K562 (cell line): ENCODE results near the gene KIAA2012. TPM values are rescaled to one million over a fixed set of nuclear protein-coding genes. Genes with fewer than 3 reads are reported as not detected.

Experiments used
- ATAC-seq: fragments of 200-7000 bp; cut with Tn5 transposase; 3 replicates; pipeline ENCODE4 v1.9.1; 2020; ENCODE audit warnings: moderate library complexity
- BruUV-seq: library from RNA; stranded (reverse); fragments of 400-500 nt; replicated peaks from 2 replicates; lab custom pipeline; 2021; lab: Mats Ljungman, UMichigan
- CTCF ChIA-PET: fragments of 300-600 bp; formaldehyde crosslinking; extraction: SDS; loops from one replicate; lab custom pipeline; 2021; ENCODE audit warnings: low intra/inter-chr PET ratio; lab: Yijun Ruan, JAX
- POLR2A ChIA-PET: fragments of 300-600, 350-650 bp; sonication (Branson Sonifier 250); formaldehyde crosslinking; extraction: SDS; loops from one replicate; lab custom pipeline; 2021; ENCODE audit warnings: antibody characterized with exemption, inconsistent platforms; lab: Yijun Ruan, JAX
- DNase-seq, 4 experiments: peaks; one replicate each; pipeline versions ENCODE4 v3.0.0 to v3.0.0-alpha.2; 2011 to 2018; ENCODE audit warnings: low spot score in 3 of 4, mixed read lengths in 3 of 4; ENCODE audit errors: extremely low read depth in 1 of 4
- FAIRE-seq: peaks from 2 replicates; lab custom pipeline; 2011; peaks lifted over from hg19 to GRCh38; lab: Jason Lieb, UNC
- H2AFZ ChIP-seq: 2 replicates; pipeline ENCODE4 v1.6.0; 2011; ENCODE audit warnings: low read depth, low read length, control low read depth, inconsistent platforms
- H3K27ac ChIP-seq: fragments of 200-600 bp; 3 replicates; pipeline ENCODE4 v1.8.0; 2011; ENCODE audit warnings: low read depth, mild to moderate bottlenecking, control low read depth, inconsistent platforms, low read length, moderate library complexity, mixed read lengths; ENCODE audit errors: extremely low read depth
- H3K27me3 ChIP-seq, 2 experiments: fragments of 300-600 bp in 1 of 2; 2 replicates in 1 of 2; 3 replicates in 1 of 2; pipeline versions ENCODE4 v1.6.0 to v1.8.0; 2011; ENCODE audit warnings: inconsistent platforms in 2 of 2, low read length in 2 of 2, mild to moderate bottlenecking in 1 of 2, mixed read lengths in 1 of 2, moderate library complexity in 1 of 2; ENCODE audit not compliant: control insufficient read depth in 2 of 2, insufficient read depth in 2 of 2
- H3K36me3 ChIP-seq: fragments of 300-600 bp; 3 replicates; pipeline ENCODE4 v1.8.0; 2011; ENCODE audit warnings: mild to moderate bottlenecking, low read length, inconsistent platforms; ENCODE audit not compliant: control insufficient read depth, insufficient read depth
- H3K4me1 ChIP-seq, 2 experiments: fragments of 200-600 bp in 1 of 2; replicated peaks in 1 of 2; 2 replicates in 1 of 2; 3 replicates in 1 of 2; pipeline versions ENCODE4 v1.5.1 to v1.8.0; 2011; ENCODE audit warnings: inconsistent platforms in 2 of 2, low read length in 2 of 2, mild to moderate bottlenecking in 1 of 2, mixed read lengths in 1 of 2, moderate library complexity in 1 of 2; ENCODE audit not compliant: control insufficient read depth in 2 of 2, insufficient read depth in 2 of 2
- H3K4me2 ChIP-seq: 2 replicates; pipeline ENCODE4 v1.6.1; 2011; ENCODE audit warnings: low read length, control low read depth, inconsistent platforms, mixed read lengths; ENCODE audit not compliant: insufficient read depth
- H3K4me3 ChIP-seq: fragments of 200-600 bp; sonication (generic), shearing (Covaris generic); 2 replicates; pipeline ENCODE4 v1.5.1; 2016; ENCODE audit warnings: control low read depth, inconsistent platforms
- H3K79me2 ChIP-seq: fragments of 200-600 bp; 3 replicates; pipeline ENCODE4 v1.8.0; 2011; ENCODE audit warnings: low read length, inconsistent platforms; ENCODE audit not compliant: control insufficient read depth, insufficient read depth
- H3K9ac ChIP-seq, 2 experiments: 2 replicates each; pipeline versions ENCODE4 v1.6.0 to v1.6.1; 2011; ENCODE audit warnings: low read depth in 2 of 2, low read length in 2 of 2, control low read depth in 1 of 2, inconsistent platforms in 1 of 2, mild to moderate bottlenecking in 1 of 2, mixed read lengths in 1 of 2; ENCODE audit not compliant: insufficient read depth in 1 of 2
- H3K9me1 ChIP-seq: one replicate; pipeline ENCODE4 v1.6.0; 2011; ENCODE audit warnings: inconsistent platforms, mild to moderate bottlenecking, low read length, moderate library complexity; ENCODE audit not compliant: control insufficient read depth, insufficient read depth
- H3K9me3 ChIP-seq: replicated peaks from 2 replicates; pipeline ENCODE4 v1.5.1; 2011; ENCODE audit warnings: low read depth, low read length, inconsistent platforms; ENCODE audit not compliant: control insufficient read depth, insufficient read depth
- H4K20me1 ChIP-seq: replicated peaks from 2 replicates; pipeline ENCODE4 v1.6.1; 2011; ENCODE audit warnings: low read length, inconsistent platforms, mixed read lengths; ENCODE audit not compliant: control insufficient read depth, insufficient read depth
- ADNP ChIP-seq: fragments of 200-800 bp; sonication (Bioruptor generic); IDR thresholded peaks from 2 replicates; pipeline ENCODE4 v1.6.1; 2016; ENCODE audit warnings: missing genetic modification characterization, missing compliant biosample characterization
- CHD2 ChIP-seq: IDR thresholded peaks from 2 replicates; pipeline ENCODE4 v1.6.1; 2011; ENCODE audit warnings: low read depth, low read length
- ETV5 ChIP-seq: sonication (generic); formaldehyde crosslinking; IDR thresholded peaks from 2 replicates; pipeline ENCODE4 v1.4.0; 2020; ENCODE audit warnings: low read depth, mild to moderate bottlenecking, missing genetic modification reagents
- HNRNPUL1 ChIP-seq: fragments of 200-400 bp; formaldehyde crosslinking; IDR thresholded peaks from 2 replicates; pipeline ENCODE4 v1.6.1; 2017; ENCODE audit warnings: low read length
- ILK ChIP-seq: fragments of 450-650 bp; IDR thresholded peaks from 2 replicates; pipeline ENCODE4 v1.6.1; 2016; ENCODE audit warnings: missing genetic modification characterization, low read depth, mild to moderate bottlenecking, missing compliant biosample characterization, moderate library complexity, borderline replicate concordance
- IRF2 ChIP-seq: sonication (generic); formaldehyde crosslinking; IDR thresholded peaks from 2 replicates; pipeline ENCODE4 v1.8.1; 2022; ENCODE audit warnings: mild to moderate bottlenecking, missing genetic modification reagents
- KDM4B ChIP-seq, 2 experiments: fragments of 450-650 bp in 1 of 2; sonication (generic) in 1 of 2; IDR thresholded peaks; 2 replicates each; pipeline ENCODE4 v1.6.1; 2016 to 2017; ENCODE audit warnings: borderline replicate concordance in 2 of 2, antibody characterized with exemption in 1 of 2, low read depth in 1 of 2, mild to moderate bottlenecking in 1 of 2
- LEF1 ChIP-seq: fragments of 450-650 bp; IDR thresholded peaks from 2 replicates; pipeline ENCODE4 v1.6.1; 2016; ENCODE audit warnings: mild to moderate bottlenecking
- SRF ChIP-seq, 2 experiments: fragments of 250-450, 450-650 bp in 1 of 2; sonication (Bioruptor Pico) in 1 of 2; sonication (generic) in 1 of 2; formaldehyde crosslinking; IDR thresholded peaks; 2 replicates each; pipeline versions ENCODE4 v1.5.0 to v1.5.1; 2020 to 2022; ENCODE audit warnings: mild to moderate bottlenecking in 1 of 2, missing genetic modification reagents in 1 of 2
- SRSF1 ChIP-seq: fragments of 200-400 bp; formaldehyde crosslinking; IDR thresholded peaks from 2 replicates; pipeline ENCODE4 v1.6.1; 2017; ENCODE audit warnings: mild to moderate bottlenecking, low read depth, low read length, moderate library complexity
- ZNF384 ChIP-seq: IDR thresholded peaks from 2 replicates; pipeline ENCODE4 v1.6.1; 2012; ENCODE audit warnings: low read depth, low read length, improper control_type of control experiment
- ZNF695 ChIP-seq: fragments of 450-650 bp; formaldehyde crosslinking; IDR thresholded peaks from 2 replicates; pipeline ENCODE4 v1.4.0; 2020; ENCODE audit warnings: mild to moderate bottlenecking, moderate library complexity
- WGBS: fragments of 100-300 bp; shearing (Covaris generic); methylation state at CpG from one replicate; pipeline ENCODE4 v1.1.6; 2016; ENCODE audit warnings: low coverage, mixed read lengths; ENCODE audit not compliant: insufficient coverage; ENCODE audit errors: missing lambda C conversion rate; 5-methylcytosine and 5-hydroxymethylcytosine counted together
- in situ Hi-C: fragments of 300-500 bp; cut with MboI; formaldehyde crosslinking; loops from 4 replicates; pipeline ENCODE4 v1.15.0; 2018; ENCODE audit warnings: inconsistent platforms, mixed read lengths
- intact Hi-C: fragments of 100-400 bp; cut with micrococcal nuclease; formaldehyde crosslinking; loops from 2 replicates; pipeline ENCODE4 v1.14.2; 2022
- polyA plus RNA-seq, 8 experiments: library from polyadenylated mRNA; depleted of rRNA in 4 of 8; stranded (reverse) in 5 of 8; unstranded in 3 of 8; fragments of >200 nt; fragmentation: Nextera tagmentation in 2 of 8; fragmentation: Illumina TruSeq in 1 of 8; extraction: Ambion mirVana in 2 of 8; extraction: Trizol in 1 of 8; gene quantifications; 2 replicates each; pipeline versions ENCODE4 v1.2.1 to v1.2.3, GENCODE V29; 2011 to 2014; ENCODE audit warnings: inconsistent platforms in 1 of 8, missing spikeins in 1 of 8
- total RNA-seq, 7 experiments: library from RNA; depleted of rRNA in 6 of 7; stranded (reverse); fragments of >200 nt in 6 of 7; fragmentation: Illumina TruSeq in 2 of 7; extraction: Trizol in 2 of 7; gene quantifications; 2 replicates each; pipeline versions ENCODE4 v1.2.1 to v1.2.3, GENCODE V29; 2011 to 2021; ENCODE audit warnings: low replicate concordance in 1 of 7
- TF ChIP-seq, protein P1 (sequence below), 2 experiments: fragments of 450-650 bp; formaldehyde crosslinking in 1 of 2; IDR thresholded peaks; 2 replicates each; pipeline versions ENCODE4 v1.4.0 to v1.6.1; 2014 to 2020; ENCODE audit warnings: mild to moderate bottlenecking in 2 of 2, borderline replicate concordance in 1 of 2, low read depth in 1 of 2

KIAA2012 gene
- total and polyA plus RNA-seq, 9 of the 15 experiments (the other 6 are each of a cell fraction or from before 2014, with no cell fraction given), result not detected

DNA sequence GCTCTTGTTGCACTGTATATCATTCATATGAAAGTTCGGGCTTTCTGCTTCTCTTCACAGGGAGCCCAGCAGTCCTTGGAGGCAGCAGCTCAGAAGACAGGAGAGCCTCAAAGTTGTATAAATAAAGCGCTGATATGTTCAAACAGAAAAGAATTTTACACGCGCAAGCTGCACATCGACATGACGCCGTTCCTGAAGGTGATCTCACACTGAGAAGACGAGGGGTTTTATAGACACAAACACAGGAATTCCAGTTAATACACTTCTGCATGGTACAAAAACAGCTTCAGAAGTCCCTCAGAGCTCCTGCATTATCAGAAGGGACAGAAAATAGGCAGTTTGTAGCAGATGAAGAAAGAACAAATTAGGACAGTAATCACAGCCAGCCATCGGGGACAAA lies 81.6 kb downstream of the KIAA2012 start:
- intact Hi-C loops, result loop anchor here (5.0 kb wide), 1 partner anchor 292 kb away; no protein-coding TSS in a partner anchor
- BruUV-seq, result no TSS peak
- no peak overlapping the region for H3K4me2 ChIP-seq
- H3K36me3 ChIP-seq, result no peaks in the 10 kb centered on the region
- H3K27me3 ChIP-seq, result peaks cover 1 to 23% of the 10 kb centered on the region in 2 experiments; a peak in 3 of 5 replicates
- no peak for DNase-seq
- no peak overlapping the region for H3K9ac ChIP-seq
- H3K4me1 ChIP-seq, result no peaks in the 10 kb centered on the region
- no peaks in the 10 kb centered on the region for H4K20me1 ChIP-seq
- no peak for ATAC-seq
- CTCF ChIA-PET, result no interaction called here
- no peak for FAIRE-seq
- no peaks in the 10 kb centered on the region for H3K9me3 ChIP-seq
- H3K79me2 ChIP-seq, result no peaks in the 10 kb centered on the region
- POLR2A ChIA-PET, result no interaction called here
- no peak overlapping the region for H2AFZ ChIP-seq
- no peak for TF ChIP-seq ZNF695 (CRISPR knock-in tag)
- TF ChIP-seq SRSF1, result no peak
- no peak for TF ChIP-seq LEF1
- TF ChIP-seq CHD2, result no peak
- TF ChIP-seq ADNP (tag), result no peak
- TF ChIP-seq ZNF384, result no peak
- TF ChIP-seq SRF (CRISPR knock-in tag; IDR thresholded peaks at IDR 0.05), result no peak
- TF ChIP-seq ETV5 (CRISPR knock-in tag), result no peak
- TF ChIP-seq ILK (tag), result no peak
- no peak for TF ChIP-seq IRF2 (CRISPR knock-in tag)
- no peak for TF ChIP-seq KDM4B (IDR thresholded peaks at IDR 0.05; ENCODE audit: borderline replicate concordance in 2 of 2, low read depth in 1 of 2)
- TF ChIP-seq HNRNPUL1, result no peak
- TF ChIP-seq, protein P1, sequence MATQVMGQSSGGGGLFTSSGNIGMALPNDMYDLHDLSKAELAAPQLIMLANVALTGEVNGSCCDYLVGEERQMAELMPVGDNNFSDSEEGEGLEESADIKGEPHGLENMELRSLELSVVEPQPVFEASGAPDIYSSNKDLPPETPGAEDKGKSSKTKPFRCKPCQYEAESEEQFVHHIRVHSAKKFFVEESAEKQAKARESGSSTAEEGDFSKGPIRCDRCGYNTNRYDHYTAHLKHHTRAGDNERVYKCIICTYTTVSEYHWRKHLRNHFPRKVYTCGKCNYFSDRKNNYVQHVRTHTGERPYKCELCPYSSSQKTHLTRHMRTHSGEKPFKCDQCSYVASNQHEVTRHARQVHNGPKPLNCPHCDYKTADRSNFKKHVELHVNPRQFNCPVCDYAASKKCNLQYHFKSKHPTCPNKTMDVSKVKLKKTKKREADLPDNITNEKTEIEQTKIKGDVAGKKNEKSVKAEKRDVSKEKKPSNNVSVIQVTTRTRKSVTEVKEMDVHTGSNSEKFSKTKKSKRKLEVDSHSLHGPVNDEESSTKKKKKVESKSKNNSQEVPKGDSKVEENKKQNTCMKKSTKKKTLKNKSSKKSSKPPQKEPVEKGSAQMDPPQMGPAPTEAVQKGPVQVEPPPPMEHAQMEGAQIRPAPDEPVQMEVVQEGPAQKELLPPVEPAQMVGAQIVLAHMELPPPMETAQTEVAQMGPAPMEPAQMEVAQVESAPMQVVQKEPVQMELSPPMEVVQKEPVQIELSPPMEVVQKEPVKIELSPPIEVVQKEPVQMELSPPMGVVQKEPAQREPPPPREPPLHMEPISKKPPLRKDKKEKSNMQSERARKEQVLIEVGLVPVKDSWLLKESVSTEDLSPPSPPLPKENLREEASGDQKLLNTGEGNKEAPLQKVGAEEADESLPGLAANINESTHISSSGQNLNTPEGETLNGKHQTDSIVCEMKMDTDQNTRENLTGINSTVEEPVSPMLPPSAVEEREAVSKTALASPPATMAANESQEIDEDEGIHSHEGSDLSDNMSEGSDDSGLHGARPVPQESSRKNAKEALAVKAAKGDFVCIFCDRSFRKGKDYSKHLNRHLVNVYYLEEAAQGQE (IDR thresholded peaks at IDR 0.05; ENCODE audit: borderline replicate concordance), result no peak
- TF ChIP-seq, protein P1 (CRISPR knock-in tag; IDR thresholded peaks at IDR 0.05; ENCODE audit: low read depth), result no peak
- no peak overlapping the region for H3K27ac ChIP-seq
- H3K4me3 ChIP-seq, result no peak overlapping the region
- in situ Hi-C loops, result no loop called here
- WGBS, result 35% methylated on average over 8 of the region's 9 CpGs
- H3K9me1 ChIP-seq, result no peaks in the 10 kb centered on the region
